ENCODE data around the gene GLT8D1.

DNA sequence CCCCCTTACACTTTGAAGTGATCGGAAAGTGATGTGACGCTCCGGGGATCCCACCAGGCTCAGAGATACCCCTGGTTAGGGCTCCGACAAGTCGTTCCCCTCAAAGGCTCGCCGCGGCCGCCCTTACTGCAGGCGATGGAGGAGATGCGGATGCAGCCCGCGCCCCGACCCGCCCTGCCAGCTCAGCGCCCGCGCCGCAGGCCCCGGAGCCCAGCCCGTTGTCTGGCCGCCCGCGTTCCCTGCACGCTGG, 228 bp downstream of the GLT8D1 start:
- TF ChIP-seq ZBTB8A (CRISPR knock-in tag; IDR thresholded peaks at IDR 0.05; ENCODE audit: borderline replicate concordance, low read depth) (no peak), GPN1 (CRISPR knock-in tag; IDR thresholded peaks at IDR 0.05; ENCODE audit: borderline replicate concordance) (no peak), POLR2A (IDR thresholded peaks at IDR 0.05; ENCODE audit: insufficient read depth in 1 of 2, low read depth in 2 of 2, low read length in 2 of 2) (peak in 1 of 2 experiments; percentile 66; a peak in 2 of 4 replicates)

Measured in HepG2 (cell line).